Esophagus squamous epithelium (tissue), 4 donors: ENCODE measurements around the gene SV2B.

Experiments
- CTCF ChIP-seq, 6 experiments: fragments of 450-650 bp in 4 of 6; fragments of 200-600 bp in 2 of 6; sonication (generic) in 2 of 6; IDR thresholded peaks; one replicate each; pipeline ENCODE4 v1.5.1; 2016 to 2019; ENCODE audit warnings: antibody characterized with exemption in 6 of 6, mild to moderate bottlenecking in 4 of 6, moderate library complexity in 4 of 6
- POLR2A ChIP-seq, 4 donors: fragments of 450-650 bp; IDR thresholded peaks; one replicate each; pipeline ENCODE4 v1.6.1; 2017; ENCODE audit warnings: antibody characterized with exemption in 4 of 4, mild to moderate bottlenecking in 4 of 4, moderate library complexity in 3 of 4

- TF ChIP-seq CTCF (IDR thresholded peaks at IDR 0.05): no peak
- no peak for TF ChIP-seq POLR2A (IDR thresholded peaks at IDR 0.05)
Measured at GRCh38 chr15:91108421-91108820, 8.4 kb downstream of the SV2B start.
